SK-N-MC (cell line): Measurements from ENCODE around the gene KRT3.

Source experiments
- EZH2 ChIP-seq: fragments of 200-600 bp; sonication (generic); IDR thresholded peaks from one replicate; pipeline ENCODE4 v1.6.1; 2017; ENCODE audit warnings: antibody characterized with exemption
- FOXP2 ChIP-seq: optimal IDR thresholded peaks from 2 replicates; pipeline ENCODE3; 2011; ENCODE audit warnings: mild to moderate bottlenecking, moderate library complexity; ENCODE audit not compliant: insufficient read depth; ENCODE audit errors: extremely low read length, control extremely low read depth
- POLR2AphosphoS5 ChIP-seq: IDR thresholded peaks from 2 replicates; pipeline ENCODE4 v1.6.1; 2012; ENCODE audit warnings: mild to moderate bottlenecking, low read depth, low read length, borderline replicate concordance

- TF ChIP-seq POLR2AphosphoS5: no peak
- no peak for TF ChIP-seq EZH2
- TF ChIP-seq FOXP2: no peak
These were observed 4.5 kb upstream of the KRT3 start for GRCh38 chr12:52800259-52800917.
